HL-60 (cell line): Measurements from ENCODE around the gene XXYLT1.

ENCODE experiments used
- DNase-seq, 2 experiments: peaks; one replicate each; pipeline ENCODE4 v3.0.0-alpha.2; 2010 to 2020; ENCODE audit warnings: low read depth in 1 of 2, low spot score in 1 of 2
- H3K27ac ChIP-seq: fragments of 250-450 bp; sonication (Bioruptor Pico); replicated peaks from 2 replicates; pipeline ENCODE4 v1.5.1; 2020; ENCODE audit warnings: mild to moderate bottlenecking, moderate library complexity
- H3K27me3 ChIP-seq: fragments of 250-450 bp; sonication (Bioruptor Pico); 2 replicates; pipeline ENCODE4 v1.5.1; 2021; ENCODE audit warnings: mild to moderate bottlenecking, moderate library complexity; ENCODE audit not compliant: insufficient read depth, poor library complexity, severe bottlenecking
- H3K4me3 ChIP-seq: replicated peaks from 2 replicates; pipeline ENCODE4 v1.5.1; 2011; ENCODE audit warnings: mild to moderate bottlenecking, control low read depth, low read length; ENCODE audit not compliant: insufficient read depth
- CTCF ChIP-seq: IDR thresholded peaks from one replicate; pipeline ENCODE4 v1.5.1; 2011; ENCODE audit warnings: low read length, control low read depth, inconsistent platforms; ENCODE audit not compliant: insufficient read depth
- GABPA ChIP-seq: IDR thresholded peaks from 2 replicates; pipeline ENCODE4 v1.6.1; 2012; ENCODE audit warnings: low read depth
- POLR2AphosphoS5 ChIP-seq: IDR thresholded peaks from 2 replicates; pipeline ENCODE4 v1.6.1; 2012; ENCODE audit warnings: low read depth
- REST ChIP-seq: IDR thresholded peaks from 2 replicates; pipeline ENCODE4 v1.6.1; 2012; ENCODE audit warnings: low read depth; ENCODE audit not compliant: insufficient replicate concordance
- SPI1 ChIP-seq: IDR thresholded peaks from 2 replicates; pipeline ENCODE4 v1.6.1; 2012; ENCODE audit warnings: low read depth, mild to moderate bottlenecking, borderline replicate concordance

The XXYLT1 gene

GRCh38 chr3:195282961-195283360 lies 12.0 kb upstream of the XXYLT1 start:
- TF ChIP-seq GABPA (no peak), REST (no peak), SPI1 (no peak), POLR2AphosphoS5 (no peak), CTCF (no peak)
- Histone ChIP-seq H3K27ac (no peak overlapping the region), H3K4me3 (no peak overlapping the region), H3K27me3 (no peaks in the 10 kb centered on the region)
- DNase-seq = no peak

GRCh38 chr3:195274259-195274966 lies 3.5 kb upstream of the XXYLT1 start:
- Histone ChIP-seq H3K27me3 (no peaks in the 10 kb centered on the region), H3K4me3 (no peak overlapping the region), H3K27ac (no peak overlapping the region)
- no peak for TF ChIP-seq POLR2AphosphoS5
- TF ChIP-seq SPI1 = no peak
- no peak for TF ChIP-seq CTCF
- TF ChIP-seq GABPA = no peak
- TF ChIP-seq REST = no peak
- no peak for DNase-seq

- TF ChIP-seq CTCF = peak; percentile 33
- TF ChIP-seq REST = no peak
- TF ChIP-seq SPI1 = peak; percentile 63; the same call in 1 of the 2 replicates
- no peak for TF ChIP-seq POLR2AphosphoS5
- Histone ChIP-seq H3K27me3 (no peaks in the 10 kb centered on the region), H3K4me3 (peak overlapping the region; percentile 70), H3K27ac (peak overlapping the region; percentile 66)
- DNase-seq = peak; percentile 79 to 86
Observed at GRCh38 chr3:195271410-195272243, 668 bp upstream of the XXYLT1 start.
